GM12872 (cell line): Measurements from ENCODE around the gene TBC1D30.

ENCODE experiments used
- CTCF ChIP-seq: IDR thresholded peaks from 3 replicates; pipeline ENCODE4 v1.5.1; 2011; ENCODE audit warnings: low read depth, mild to moderate bottlenecking, low read length, moderate library complexity; ENCODE audit not compliant: insufficient read depth

Gene TBC1D30

GRCh38 chr12:64825143-64826021 is 935 bp downstream of the TBC1D30 start:
- no peak for TF ChIP-seq CTCF

- no peak for TF ChIP-seq CTCF
These were observed 1.8 kb downstream of the TBC1D30 start for GRCh38 chr12:64826234-64826633.

GRCh38 chr12:64828713-64829112 is 4.3 kb downstream of the TBC1D30 start:
- no peak for TF ChIP-seq CTCF

DNA sequence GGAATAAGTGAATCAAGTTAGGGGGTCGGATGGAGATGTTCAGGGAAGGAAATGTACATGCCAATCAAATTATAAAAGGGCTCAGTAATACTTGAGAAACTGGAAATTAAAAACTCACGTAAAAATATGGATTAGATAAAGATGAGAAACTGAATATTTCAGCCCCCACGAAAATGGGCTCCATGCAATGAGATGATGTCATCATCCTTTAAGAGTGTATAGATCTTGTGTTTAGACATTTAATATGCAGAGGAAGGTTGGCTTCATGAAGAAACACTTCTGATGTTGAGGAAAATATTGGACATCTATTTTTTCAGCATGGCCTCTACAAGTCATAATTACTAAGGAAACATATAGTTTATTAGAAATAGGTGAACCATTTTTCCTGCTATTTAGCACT is 9.5 kb downstream of the TBC1D30 start:
- TF ChIP-seq CTCF, result no peak

DNA sequence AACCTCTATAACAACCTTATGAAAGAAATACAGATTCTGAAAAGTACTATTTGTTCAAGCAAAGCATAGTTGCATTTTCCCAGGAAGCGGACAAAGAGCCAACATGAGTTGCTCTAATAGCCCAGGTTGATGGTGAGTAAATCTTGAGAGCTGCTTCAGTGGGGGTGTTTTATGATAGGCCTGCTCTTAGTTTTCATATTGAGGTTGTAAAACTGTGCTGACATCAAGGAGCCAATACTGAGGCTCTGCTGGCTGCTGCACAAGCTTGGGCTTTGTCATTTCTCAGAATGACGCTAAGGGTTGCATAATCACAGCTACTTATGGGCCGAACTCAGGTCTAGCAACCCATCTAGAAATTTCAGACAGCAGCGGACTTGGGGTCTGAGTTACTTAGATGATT is 11.5 kb downstream of the TBC1D30 start:
- TF ChIP-seq CTCF, result no peak

DNA sequence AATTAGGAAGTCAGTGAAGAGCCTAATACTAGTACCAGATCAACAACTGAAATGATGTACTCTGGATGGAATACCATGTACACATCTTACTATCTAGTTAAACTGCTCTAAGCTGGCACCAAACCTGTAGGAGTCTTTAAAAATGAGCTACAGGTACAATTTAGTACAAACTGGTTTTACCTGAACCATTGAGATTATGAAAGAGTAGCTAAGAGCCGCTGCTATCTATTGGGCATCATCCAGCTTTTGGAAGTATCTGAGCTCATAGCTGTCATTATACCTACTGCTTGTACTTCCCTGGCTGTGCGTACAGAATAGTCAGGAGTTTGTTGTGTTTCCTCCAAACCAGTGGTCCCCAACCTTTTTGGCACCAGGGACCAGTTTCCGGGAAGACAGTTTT is 12.4 kb downstream of the TBC1D30 start:
- no peak for TF ChIP-seq CTCF

GRCh38 chr12:64837427-64837826 is 13.0 kb downstream of the TBC1D30 start:
- TF ChIP-seq CTCF, result no peak

- TF ChIP-seq CTCF, result no peak
These were observed 15.7 kb downstream of the TBC1D30 start for GRCh38 chr12:64840119-64840518.
